LNCaP clone FGC (cell line): ENCODE measurements around the gene SMAD7.

ENCODE experiments used
- DNase-seq: peaks from one replicate; pipeline ENCODE4 v3.0.0-alpha.2; 2011; ENCODE audit warnings: low read depth
- H3K4me3 ChIP-seq: 2 replicates; pipeline ENCODE4 v1.5.1; 2011; ENCODE audit warnings: mild to moderate bottlenecking, low read depth, low read length, control low read depth
- TF ChIP-seq, protein P1 (sequence below): IDR thresholded peaks from 2 replicates; pipeline ENCODE4 v1.5.1; 2012; ENCODE audit warnings: mild to moderate bottlenecking; ENCODE audit not compliant: control insufficient read depth, insufficient read depth; ENCODE audit errors: extremely low read depth

The SMAD7 gene

DNA sequence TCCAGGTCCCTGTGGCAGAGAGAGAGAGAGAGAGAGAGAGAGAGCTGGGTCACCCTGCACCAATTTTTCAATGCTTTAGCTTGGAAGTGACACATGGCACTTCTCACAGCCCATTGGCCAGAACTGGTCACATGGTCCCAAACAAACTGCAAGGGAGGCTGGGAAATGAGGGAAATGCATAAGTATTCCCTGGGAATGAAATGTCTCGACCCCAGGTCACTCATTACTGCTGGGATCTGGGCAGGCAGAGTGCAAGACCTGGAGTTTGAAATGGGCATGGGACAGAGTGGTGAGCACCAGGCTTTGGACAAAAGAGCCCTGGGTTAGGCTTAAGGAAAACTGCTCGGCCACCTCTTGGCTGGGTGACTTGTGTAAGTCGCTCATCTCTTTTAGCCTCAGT, 37.0 kb downstream of the SMAD7 start:
- TF ChIP-seq, protein P1, sequence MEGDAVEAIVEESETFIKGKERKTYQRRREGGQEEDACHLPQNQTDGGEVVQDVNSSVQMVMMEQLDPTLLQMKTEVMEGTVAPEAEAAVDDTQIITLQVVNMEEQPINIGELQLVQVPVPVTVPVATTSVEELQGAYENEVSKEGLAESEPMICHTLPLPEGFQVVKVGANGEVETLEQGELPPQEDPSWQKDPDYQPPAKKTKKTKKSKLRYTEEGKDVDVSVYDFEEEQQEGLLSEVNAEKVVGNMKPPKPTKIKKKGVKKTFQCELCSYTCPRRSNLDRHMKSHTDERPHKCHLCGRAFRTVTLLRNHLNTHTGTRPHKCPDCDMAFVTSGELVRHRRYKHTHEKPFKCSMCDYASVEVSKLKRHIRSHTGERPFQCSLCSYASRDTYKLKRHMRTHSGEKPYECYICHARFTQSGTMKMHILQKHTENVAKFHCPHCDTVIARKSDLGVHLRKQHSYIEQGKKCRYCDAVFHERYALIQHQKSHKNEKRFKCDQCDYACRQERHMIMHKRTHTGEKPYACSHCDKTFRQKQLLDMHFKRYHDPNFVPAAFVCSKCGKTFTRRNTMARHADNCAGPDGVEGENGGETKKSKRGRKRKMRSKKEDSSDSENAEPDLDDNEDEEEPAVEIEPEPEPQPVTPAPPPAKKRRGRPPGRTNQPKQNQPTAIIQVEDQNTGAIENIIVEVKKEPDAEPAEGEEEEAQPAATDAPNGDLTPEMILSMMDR = no peak
- H3K4me3 ChIP-seq = no peak overlapping the region
- DNase-seq = no peak

DNA sequence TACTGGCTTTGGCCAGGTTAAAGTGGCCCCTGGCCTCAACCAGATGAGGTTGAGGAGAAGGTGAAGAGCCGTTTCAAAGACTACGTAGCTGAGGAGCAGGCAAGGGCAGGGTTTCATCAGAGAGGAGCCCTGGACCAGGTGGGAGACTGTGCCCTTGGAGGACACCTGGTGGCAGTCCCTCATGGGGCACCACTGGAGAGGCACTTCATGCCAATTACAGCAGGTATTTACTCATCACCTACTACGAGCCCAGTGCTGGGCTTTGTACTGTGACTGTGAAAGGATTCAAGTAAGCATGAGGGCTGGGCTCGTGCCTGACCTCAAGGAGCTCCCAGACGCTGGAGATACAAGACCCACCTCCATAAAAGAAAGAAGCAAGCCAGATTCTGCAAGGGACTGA, 37.6 kb downstream of the SMAD7 start:
- TF ChIP-seq, protein P1 = peak; percentile 22; the same call in 1 of the 2 replicates
- H3K4me3 ChIP-seq = no peak overlapping the region
- DNase-seq = no peak

DNA sequence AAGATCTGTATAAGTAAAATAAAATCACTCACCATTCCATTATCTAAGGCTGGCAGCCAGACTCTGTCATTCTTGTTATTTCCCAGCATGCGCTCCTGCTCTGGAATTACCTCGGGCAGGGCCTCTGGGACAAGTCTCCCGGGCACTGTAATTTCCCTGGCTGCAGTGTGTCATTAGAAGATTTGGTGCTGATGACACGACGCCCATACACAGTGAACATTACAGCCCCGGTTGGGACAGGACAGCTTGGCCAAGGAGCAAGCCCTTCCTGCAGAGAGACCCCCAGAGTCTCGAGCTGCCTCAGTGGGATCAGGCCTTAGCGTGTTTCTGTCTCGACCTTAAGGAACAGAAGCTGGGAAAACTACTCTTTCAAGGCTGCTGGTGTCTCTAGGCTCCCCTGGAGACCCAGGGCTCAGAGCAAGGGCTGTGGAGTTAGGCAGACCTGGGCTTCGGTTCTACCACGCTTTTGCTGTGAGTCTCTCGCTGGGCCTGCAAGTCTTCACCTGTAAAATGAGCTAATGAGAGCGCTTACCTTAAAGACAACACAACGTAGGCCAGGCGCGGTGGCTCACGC, 39.7 kb downstream of the SMAD7 start:
- H3K4me3 ChIP-seq = no peak overlapping the region
- no peak for DNase-seq
- TF ChIP-seq, protein P1 = no peak

DNA sequence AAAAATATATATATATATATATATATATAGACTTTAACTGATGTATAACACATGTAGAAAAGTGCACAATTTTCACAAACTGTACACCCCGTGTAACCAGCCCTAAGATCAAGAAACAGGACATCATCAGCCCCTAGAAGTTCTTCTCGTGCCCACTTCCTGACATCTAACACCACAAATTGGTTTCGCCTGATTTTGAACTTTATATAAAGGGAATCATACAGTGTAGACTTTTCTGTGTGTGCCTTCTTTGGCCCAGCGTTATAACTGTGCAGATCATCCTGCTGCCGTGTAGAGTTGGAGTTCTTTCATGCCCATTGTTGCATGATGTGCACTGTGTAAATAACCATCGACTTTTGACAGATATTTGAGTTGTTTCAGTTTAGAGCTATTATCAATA, 41.0 kb downstream of the SMAD7 start:
- TF ChIP-seq, protein P1 = no peak
- H3K4me3 ChIP-seq = no peak overlapping the region
- no peak for DNase-seq

DNA sequence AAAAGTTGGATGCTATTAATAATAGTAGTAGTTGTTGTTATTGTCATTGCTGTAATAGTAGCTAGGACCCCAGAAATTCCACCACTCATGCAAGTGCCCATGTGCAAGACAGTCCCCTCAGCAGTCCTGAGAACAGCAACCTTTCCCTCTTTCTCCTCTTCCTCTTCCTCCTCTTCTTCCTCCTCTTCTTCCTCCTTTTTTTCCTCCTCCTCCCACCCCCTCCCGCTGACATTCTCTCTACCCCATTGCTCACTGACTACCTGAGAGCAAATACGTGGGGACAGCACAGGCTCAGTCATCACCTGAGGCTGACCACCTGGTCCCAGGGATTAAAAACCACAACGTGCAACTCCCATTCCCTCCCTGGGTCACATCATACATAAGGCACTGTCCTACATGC, 41.8 kb downstream of the SMAD7 start:
- H3K4me3 ChIP-seq = no peak overlapping the region
- TF ChIP-seq, protein P1 = no peak
- no peak for DNase-seq

DNA sequence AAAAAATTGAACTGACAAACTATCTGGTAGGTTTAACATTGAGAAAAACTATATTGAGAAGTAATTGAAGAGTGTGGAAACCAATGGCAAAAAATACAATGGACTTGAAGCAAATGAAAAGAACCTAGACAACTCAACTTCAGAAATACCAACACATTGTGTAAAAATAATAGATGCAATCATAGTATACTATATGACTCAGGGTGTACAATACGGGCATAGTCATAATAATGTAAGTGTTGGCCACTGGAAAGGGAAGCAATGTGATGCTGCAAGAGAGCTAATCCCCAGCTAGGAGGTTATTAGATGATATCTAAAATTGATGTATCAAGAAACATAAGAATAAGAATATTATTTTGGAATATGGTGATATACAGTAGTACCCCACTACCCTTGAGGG, 45.3 kb downstream of the SMAD7 start:
- TF ChIP-seq, protein P1 = no peak

DNA sequence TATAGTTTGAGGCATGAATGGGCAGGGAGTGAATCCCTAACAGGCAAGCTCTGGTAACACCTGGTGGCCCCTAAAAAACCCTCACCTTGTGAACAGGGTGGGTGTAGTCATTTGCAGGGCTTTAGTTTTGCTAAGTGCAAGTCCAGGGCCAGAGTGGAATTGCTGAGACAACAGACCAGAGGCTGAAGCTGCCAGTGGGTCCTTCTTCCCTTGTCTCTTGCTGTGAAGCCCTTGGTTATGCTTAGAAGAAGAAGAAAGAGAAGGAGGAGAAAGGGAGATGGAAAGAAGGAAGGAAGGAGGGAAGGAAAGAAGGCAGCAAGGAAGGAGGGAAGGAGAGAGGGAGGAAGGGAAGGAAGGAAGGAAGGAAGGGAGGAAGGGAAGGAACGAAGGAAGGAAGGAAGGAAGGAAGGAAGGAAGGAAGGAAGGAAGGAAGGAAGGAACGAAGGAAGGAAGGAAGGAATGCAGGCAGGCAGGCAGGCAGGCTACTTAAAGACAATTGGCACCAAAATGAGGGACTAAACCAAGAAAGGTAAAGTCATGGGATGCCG, 45.8 kb downstream of the SMAD7 start:
- TF ChIP-seq, protein P1 = no peak
- DNase-seq = no peak

More for the DNA sequence above, 45.3 kb downstream of the SMAD7 start:
- H3K4me3 ChIP-seq = no peak overlapping the region
- no peak for DNase-seq

More for the DNA sequence above, 45.8 kb downstream of the SMAD7 start:
- H3K4me3 ChIP-seq = no peak overlapping the region
